Activated CD8-positive, alpha-beta memory T cell treated with anti-CD3 and anti-CD28 coated beads for 36 hours (primary cell): ENCODE results near the gene AQP11. TPM values are rescaled to one million over a fixed set of nuclear protein-coding genes. Genes with fewer than 3 reads are reported as not detected.
"Not testable (repeated sequence)": the region's sequence is repeated elsewhere in the genome, so short reads cannot be mapped to it uniquely, and the experiment has no call there.

Source experiments
- CTCF ChIA-PET: fragments of 350-600 bp; sonication (Branson Sonifier 250); formaldehyde crosslinking; loops from one replicate; lab custom pipeline; 2021; ENCODE audit warnings: antibody characterized with exemption; lab: Charles Lee
- POLR2A ChIA-PET: fragments of 350-600 bp; sonication (Branson Sonifier 250); formaldehyde crosslinking; loops from one replicate; lab custom pipeline; 2021; ENCODE audit warnings: antibody characterized with exemption; lab: Charles Lee
- total RNA-seq, 2 experiments: library from RNA; stranded (reverse); gene quantifications; one replicate each; pipeline ENCODE4 v1.2.3, GENCODE V29; 2021

AQP11 gene
- total RNA-seq, 2 experiments from 2014 or later = 0.46 to 0.55 TPM

DNA sequence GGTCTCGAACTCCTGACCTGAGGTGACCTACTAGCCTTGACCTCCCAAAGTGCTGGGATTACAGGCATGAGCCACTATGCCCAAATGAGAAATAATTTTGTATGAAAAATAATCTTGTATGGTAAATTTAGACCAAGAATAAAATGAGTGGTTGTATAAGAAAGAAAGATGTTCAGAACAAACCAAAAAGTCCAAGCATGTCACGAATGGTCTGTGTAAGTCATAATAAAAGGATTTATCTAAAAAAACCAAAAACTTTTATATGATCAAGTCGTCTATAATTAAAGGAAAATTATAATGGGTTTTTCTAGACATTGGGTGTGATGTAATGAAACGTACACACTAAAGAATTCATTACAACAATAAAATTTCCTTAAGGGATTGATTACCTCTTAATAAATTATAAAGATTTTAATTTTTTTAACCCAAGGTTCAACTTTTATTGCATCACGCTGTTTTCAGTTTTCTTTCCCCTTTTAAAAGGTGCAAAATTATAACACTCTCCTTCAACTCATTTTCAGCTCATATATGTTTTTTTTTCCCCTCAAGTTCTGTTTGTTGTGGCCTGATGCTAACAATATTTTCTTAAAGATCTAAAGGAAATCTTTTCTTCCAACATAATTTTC, 8.9 kb upstream of the AQP11 start:
- POLR2A ChIA-PET = no interaction called here

GRCh38 chr11:77589181-77589520, 602 bp upstream of the AQP11 start:
- POLR2A ChIA-PET = no interaction called here
- CTCF ChIA-PET = interaction anchor here (1.2 kb wide), 1 partner anchor 21 kb away, joined by 3 read pairs; no protein-coding TSS in a partner anchor

More for the DNA sequence above, 8.9 kb upstream of the AQP11 start:
- CTCF ChIA-PET = no interaction called here

GRCh38 chr11:77590194-77590782, 535 bp downstream of the AQP11 start:
- ChIA-PET CTCF (interaction anchor here (0.8 kb wide), 1 partner anchor 30 kb away, joined by 3 read pairs; no protein-coding TSS in a partner anchor), POLR2A (interaction anchor here (0.6 to 0.8 kb wide), 3 partner anchors 17 to 69 kb away, joined by 3 to 9 read pairs (median 3); no protein-coding TSS in a partner anchor)

DNA sequence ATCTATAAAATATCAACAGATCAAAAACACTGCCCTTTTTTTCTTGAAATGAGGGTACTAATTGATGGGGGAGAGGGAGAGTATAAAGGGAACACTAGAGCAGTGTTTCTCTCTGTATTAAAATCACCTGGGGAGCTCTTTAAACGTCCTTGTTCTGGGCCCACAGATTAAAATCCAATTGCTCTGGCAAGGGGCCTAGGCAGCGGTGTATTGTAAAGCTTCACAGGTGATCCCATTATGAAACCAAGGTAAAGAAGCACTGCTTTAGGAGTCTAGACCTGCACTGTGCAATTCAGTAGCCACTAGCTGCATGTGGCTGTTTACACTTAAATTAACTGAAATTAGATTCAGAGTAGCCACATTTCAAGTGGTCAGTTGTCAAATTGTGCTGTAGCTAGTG, 3.0 kb downstream of the AQP11 start:
- ChIA-PET CTCF (no interaction called here), POLR2A (no interaction called here)

DNA sequence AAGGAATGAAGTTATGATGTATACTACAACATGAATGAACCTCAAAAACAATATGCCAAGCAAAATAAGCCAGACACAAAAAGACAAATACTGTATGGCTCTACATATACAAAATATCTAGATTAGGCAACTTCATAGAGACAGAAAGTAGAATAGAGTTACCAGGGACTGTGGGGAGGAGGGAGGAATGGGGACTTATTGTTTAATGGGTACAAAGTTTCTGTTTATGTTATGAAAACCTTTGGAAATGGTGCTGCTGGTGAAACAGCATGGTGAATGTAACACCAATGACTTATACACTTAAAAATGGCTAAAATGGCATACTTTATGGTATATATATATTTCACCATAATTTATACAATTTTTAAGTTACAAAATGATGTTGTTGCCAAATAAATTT, 4.1 kb downstream of the AQP11 start:
- CTCF ChIA-PET = no interaction called here
- POLR2A ChIA-PET = no interaction called here

GRCh38 chr11:77596626-77597025, 6.9 kb downstream of the AQP11 start:
- ChIA-PET POLR2A (interaction anchor here (0.5 kb wide), 1 partner anchor 19 kb away, joined by 5 read pairs; no protein-coding TSS in a partner anchor), CTCF (no interaction called here)

GRCh38 chr11:77598195-77598594, 8.4 kb downstream of the AQP11 start:
- ChIA-PET POLR2A (no interaction called here), CTCF (interaction anchor here (1.4 kb wide), 1 partner anchor 21 kb away, joined by 3 read pairs; no protein-coding TSS in a partner anchor)

DNA sequence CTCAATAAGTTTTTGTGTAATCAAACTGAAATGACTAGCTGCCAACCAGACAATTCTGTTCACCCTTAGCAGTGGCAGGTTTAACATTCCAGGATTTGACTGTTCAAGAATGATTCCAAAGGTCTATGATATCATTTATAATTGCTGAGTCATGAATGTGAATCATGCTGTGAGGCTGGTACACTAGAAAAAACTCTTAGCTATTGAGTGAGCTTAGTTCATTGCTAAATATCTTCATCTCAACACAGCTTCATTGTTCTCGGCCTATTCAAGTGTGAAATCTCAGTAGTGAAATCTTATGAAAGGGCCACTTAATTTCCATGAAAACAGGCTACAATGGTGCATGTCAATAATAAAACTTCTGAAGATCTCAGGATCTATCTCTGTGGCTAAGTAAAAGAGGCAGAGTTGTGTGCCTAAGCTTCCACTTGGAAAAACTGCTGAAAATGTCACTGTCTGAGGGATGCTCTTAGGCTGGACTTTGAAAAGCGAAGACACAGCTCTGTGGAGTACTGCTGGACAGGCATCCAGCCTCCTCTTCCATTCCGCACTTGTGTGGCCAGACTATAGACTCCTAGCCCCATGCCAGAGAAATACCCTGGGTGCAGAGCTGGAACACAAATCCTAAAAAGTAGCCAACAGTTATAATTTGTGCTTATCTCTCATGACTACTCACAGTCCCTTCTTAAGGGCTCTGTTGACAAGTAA, 12.8 kb downstream of the AQP11 start:
- ChIA-PET CTCF (no interaction called here), POLR2A (no interaction called here)

GRCh38 chr11:77604281-77604680, 14.5 kb downstream of the AQP11 start:
- ChIA-PET POLR2A (interaction anchor here (0.6 kb wide), 2 partner anchors 13 to 473 kb away, joined by 3 to 5 read pairs; no protein-coding TSS in a partner anchor), CTCF (no interaction called here)

GRCh38 chr11:77609234-77609633, 19.5 kb downstream of the AQP11 start:
- CTCF ChIA-PET = no interaction called here
- POLR2A ChIA-PET = no interaction called here

- POLR2A ChIA-PET = no interaction called here
- CTCF ChIA-PET = no interaction called here
These were observed 22.2 kb downstream of the AQP11 start for GRCh38 chr11:77611921-77612320.

DNA sequence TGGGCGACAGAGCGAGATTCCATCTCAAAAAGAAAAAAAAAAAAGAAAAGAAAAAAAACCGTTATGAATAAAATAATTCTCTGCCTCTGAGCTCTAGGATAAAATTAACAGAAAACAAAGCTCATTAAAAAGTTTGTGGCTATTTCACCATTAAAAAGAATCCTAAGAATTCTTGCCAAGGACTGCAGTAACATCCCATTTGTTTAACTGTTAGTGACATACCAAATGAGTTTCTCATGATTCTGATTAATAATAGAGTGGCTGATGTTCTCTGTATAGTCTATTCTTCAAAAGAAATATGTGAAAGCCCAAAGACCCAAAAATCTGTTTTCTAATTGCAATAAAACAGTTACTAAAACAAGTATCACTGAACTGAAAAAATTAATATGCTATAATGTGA, 28.1 kb downstream of the AQP11 start:
- POLR2A ChIA-PET = no interaction called here
- CTCF ChIA-PET = interaction anchor here (0.6 to 1.1 kb wide), 2 partner anchors 17 to 30 kb away, joined by 3 to 7 read pairs; no protein-coding TSS in a partner anchor

GRCh38 chr11:77619576-77620198, 29.9 kb downstream of the AQP11 start:
- POLR2A ChIA-PET = interaction anchor here (0.7 kb wide), 1 partner anchor 135 kb away, joined by 3 read pairs; no protein-coding TSS in a partner anchor

DNA sequence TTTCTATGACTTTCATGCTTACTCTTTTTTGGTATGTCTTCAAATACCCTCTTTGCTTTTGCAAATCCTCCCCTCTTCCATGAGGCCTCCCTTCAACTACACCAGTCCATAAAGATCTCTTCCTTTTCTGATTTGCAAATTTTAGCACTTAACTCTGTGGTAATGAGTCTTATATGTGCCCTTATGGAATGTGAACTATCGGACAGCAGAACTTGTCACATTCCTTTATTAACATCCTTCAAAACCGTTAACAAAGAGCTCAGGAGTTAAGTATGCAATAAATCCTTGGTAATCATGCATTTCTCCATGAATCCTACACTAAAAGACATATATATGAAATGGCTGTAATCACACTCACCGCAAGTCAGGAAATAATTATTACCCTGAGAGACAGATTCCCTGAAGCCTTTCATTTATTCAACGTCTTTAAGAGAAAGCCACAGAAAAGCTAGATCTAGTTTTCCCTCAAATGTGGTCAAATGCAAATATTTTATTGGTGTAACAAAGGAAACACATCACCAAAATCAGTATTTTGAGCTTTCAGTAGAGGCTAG, 40.5 kb downstream of the AQP11 start:
- ChIA-PET POLR2A (no interaction called here), CTCF (interaction anchor here (0.6 kb wide), 1 partner anchor 444 kb away, joined by 5 read pairs; no protein-coding TSS in a partner anchor)

More at GRCh38 chr11:77619576-77620198, 29.9 kb downstream of the AQP11 start:
- CTCF ChIA-PET = interaction anchor here (1.1 to 1.6 kb wide), 5 partner anchors 9 to 30 kb away, joined by 3 to 6 read pairs (median 3); no protein-coding TSS in a partner anchor

DNA sequence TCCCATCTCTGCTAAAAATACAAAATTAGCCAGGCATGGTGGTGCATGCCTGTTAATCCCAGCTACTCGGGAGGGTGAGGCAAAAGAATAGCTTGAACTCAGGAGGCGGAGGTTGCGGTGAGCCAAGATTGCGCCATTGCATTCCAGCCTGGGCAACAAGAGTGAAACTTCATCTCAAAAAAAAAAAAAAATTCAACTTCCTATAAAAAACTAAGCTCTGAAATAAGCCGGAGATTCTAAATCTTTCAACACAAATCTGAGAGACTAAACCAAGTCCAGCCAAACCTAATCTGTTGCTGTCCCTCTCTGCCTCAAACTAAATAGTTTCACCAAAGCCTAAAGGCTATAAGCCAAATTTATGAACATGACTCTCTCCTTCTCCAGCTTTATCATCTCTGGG, 44.2 kb downstream of the AQP11 start:
- POLR2A ChIA-PET = not testable (repeated sequence)
- CTCF ChIA-PET = interaction anchor here (0.6 to 2.2 kb wide), 2 partner anchors 14 to 180 kb away, joined by 3 to 6 read pairs; no protein-coding TSS in a partner anchor

DNA sequence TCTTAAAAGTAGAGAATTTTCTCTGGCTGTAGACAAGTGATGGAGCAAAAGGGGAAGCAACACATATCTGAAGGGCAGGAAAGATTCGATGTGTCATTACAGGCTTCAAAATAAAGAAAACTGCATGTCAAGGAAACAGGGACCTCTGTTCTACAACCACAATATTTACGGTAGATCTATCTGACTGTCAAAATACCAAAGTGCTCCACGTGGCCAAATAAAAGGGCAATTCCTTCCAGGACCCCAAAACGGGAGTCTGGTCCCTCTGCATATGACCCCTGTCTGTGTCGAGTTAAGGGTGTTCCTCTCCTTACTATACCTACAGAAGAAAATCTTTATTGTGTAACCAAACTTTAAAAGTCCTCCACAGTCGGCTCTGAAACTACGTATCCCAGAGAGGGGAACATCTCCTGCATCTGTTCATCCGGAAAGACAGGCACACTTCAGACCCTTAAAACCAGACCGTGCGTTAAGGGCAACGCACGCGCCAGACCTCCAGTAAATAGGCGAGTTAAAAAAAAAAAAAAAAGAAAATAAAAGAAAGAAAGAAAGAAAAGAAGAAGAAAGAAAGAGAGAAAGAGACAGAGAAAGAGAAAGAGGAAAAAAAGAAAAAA, 47.1 kb downstream of the AQP11 start:
- POLR2A ChIA-PET = no interaction called here
- CTCF ChIA-PET = no interaction called here

GRCh38 chr11:77637345-77638165, 47.8 kb downstream of the AQP11 start, which contains the start of gene CLNS1A:
CLNS1A (minus strand) TSS chr11:77637794; CDS start chr11:77637714, 80 bp downstream.
- ChIA-PET POLR2A (no interaction called here), CTCF (no interaction called here)

DNA sequence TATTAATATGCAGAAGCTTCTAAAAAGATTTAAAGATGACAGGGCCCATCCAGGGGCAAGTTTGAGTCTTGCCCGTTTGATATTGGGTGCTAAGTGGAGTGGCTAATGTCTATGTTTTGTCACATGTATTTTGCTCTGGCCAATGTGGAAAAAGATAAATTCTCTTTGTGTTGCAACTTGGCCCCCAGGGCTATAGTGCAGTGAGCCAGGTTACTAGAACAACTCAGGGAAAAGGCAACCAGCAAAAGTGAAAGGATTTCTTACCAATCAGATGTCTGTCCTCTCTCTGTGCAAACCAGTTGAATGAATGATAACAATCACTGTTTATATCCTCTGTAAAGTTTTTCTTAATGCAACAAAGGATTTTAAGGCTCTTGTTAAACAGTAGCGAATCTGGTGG, 52.5 kb downstream of the AQP11 start:
- CTCF ChIA-PET = no interaction called here
- POLR2A ChIA-PET = no interaction called here
